Mesenchymal stem cell (in vitro differentiated cells and primary cell): ENCODE data around the gene C17orf113.

ENCODE experiments used
- DNase-seq: peaks from one replicate; pipeline ENCODE4 v3.0.0-alpha.2; 2013
- H2AFZ ChIP-seq: one replicate; pipeline ENCODE4 v1.6.1; 2013; ENCODE audit warnings: low read depth, mild to moderate bottlenecking, control low read depth, inconsistent platforms, low read length, moderate library complexity
- H2AK5ac ChIP-seq: 2 replicates; pipeline ENCODE4 v1.6.1; 2013; ENCODE audit warnings: low read length, moderate library complexity, mild to moderate bottlenecking, inconsistent platforms; ENCODE audit not compliant: severe bottlenecking
- H2BK120ac ChIP-seq: one replicate; pipeline ENCODE4 v1.6.1; 2013; ENCODE audit warnings: low read depth, mild to moderate bottlenecking, inconsistent platforms, low read length, moderate library complexity
- H2BK12ac ChIP-seq, 2 experiments: one replicate each; pipeline ENCODE4 v1.6.1; 2013; ENCODE audit warnings: inconsistent platforms in 2 of 2, low read length in 2 of 2, mild to moderate bottlenecking in 2 of 2, moderate library complexity in 2 of 2, control low read depth in 1 of 2
- H2BK15ac ChIP-seq: one replicate; pipeline ENCODE4 v1.6.1; 2013; ENCODE audit warnings: mild to moderate bottlenecking, low read depth, inconsistent platforms; ENCODE audit not compliant: poor library complexity, severe bottlenecking
- H2BK5ac ChIP-seq: 2 replicates; pipeline ENCODE4 v1.6.1; 2013; ENCODE audit warnings: low read depth, mild to moderate bottlenecking, low read length, control low read depth, inconsistent platforms; ENCODE audit not compliant: poor library complexity, severe bottlenecking
- H3K14ac ChIP-seq, 2 experiments: one replicate each; pipeline ENCODE4 v1.6.1; 2013; ENCODE audit warnings: inconsistent platforms in 2 of 2, low read length in 2 of 2, control low read depth in 1 of 2, mild to moderate bottlenecking in 1 of 2, moderate library complexity in 1 of 2
- H3K18ac ChIP-seq, 2 experiments: one replicate each; pipeline ENCODE4 v1.6.1; 2013; ENCODE audit warnings: inconsistent platforms in 2 of 2, low read length in 2 of 2, control low read depth in 1 of 2, low read depth in 1 of 2, mild to moderate bottlenecking in 1 of 2
- H3K23ac ChIP-seq, 2 experiments: one replicate each; pipeline ENCODE4 v1.6.1; 2013; ENCODE audit warnings: inconsistent platforms in 2 of 2, low read length in 2 of 2, mild to moderate bottlenecking in 2 of 2, moderate library complexity in 2 of 2, control low read depth in 1 of 2
- H3K27ac ChIP-seq: 2 replicates; pipeline ENCODE4 v1.5.1; 2013; ENCODE audit warnings: mild to moderate bottlenecking, moderate library complexity, low read length, control low read depth, inconsistent platforms; ENCODE audit not compliant: poor library complexity, severe bottlenecking
- H3K27me3 ChIP-seq, 2 experiments: 2 replicates each; pipeline versions ENCODE4 v1.6.1 to v1.7.0; 2013; ENCODE audit warnings: low read length in 2 of 2, mild to moderate bottlenecking in 2 of 2, moderate library complexity in 2 of 2, control low read depth in 1 of 2, inconsistent platforms in 1 of 2; ENCODE audit not compliant: control insufficient read depth in 1 of 2, insufficient read depth in 1 of 2
- H3K36me3 ChIP-seq, 2 experiments: 2 replicates each; pipeline versions ENCODE4 v1.6.1 to v1.7.0; 2013; ENCODE audit warnings: low read length in 2 of 2, control low read depth in 1 of 2, inconsistent platforms in 1 of 2, low read depth in 1 of 2, mild to moderate bottlenecking in 1 of 2; ENCODE audit not compliant: insufficient read depth in 2 of 2, control insufficient read depth in 1 of 2
- H3K4ac ChIP-seq, 2 experiments: one replicate each; pipeline ENCODE4 v1.6.1; 2013; ENCODE audit warnings: inconsistent platforms in 2 of 2, low read length in 2 of 2, mild to moderate bottlenecking in 2 of 2, moderate library complexity in 2 of 2, control low read depth in 1 of 2, low read depth in 1 of 2
- H3K4me1 ChIP-seq: 2 replicates; pipeline ENCODE4 v1.6.1; 2013; ENCODE audit warnings: low read depth, low read length, control low read depth; ENCODE audit not compliant: control insufficient read depth, insufficient read depth
- H3K4me2 ChIP-seq: 2 replicates; pipeline ENCODE4 v1.6.1; 2013; ENCODE audit warnings: low read length, mild to moderate bottlenecking, inconsistent platforms; ENCODE audit not compliant: poor library complexity, severe bottlenecking
- H3K4me3 ChIP-seq, 2 experiments: 2 replicates each; pipeline versions ENCODE4 v1.5.1 to v1.7.0; 2013; ENCODE audit warnings: low read length in 2 of 2, mild to moderate bottlenecking in 2 of 2, control low read depth in 1 of 2, low read depth in 1 of 2; ENCODE audit not compliant: insufficient read depth in 1 of 2
- H3K79me1 ChIP-seq: replicated peaks from 2 replicates; pipeline ENCODE4 v1.6.1; 2013; ENCODE audit warnings: mild to moderate bottlenecking, control low read depth, low read length, inconsistent platforms; ENCODE audit not compliant: poor library complexity, severe bottlenecking
- H3K9ac ChIP-seq: 2 replicates; pipeline ENCODE4 v1.7.0; 2013; ENCODE audit warnings: mild to moderate bottlenecking, low read length, moderate library complexity
- H3K9me3 ChIP-seq: 2 replicates; pipeline ENCODE4 v1.7.0; 2013; ENCODE audit warnings: mild to moderate bottlenecking, low read length; ENCODE audit not compliant: control insufficient read depth
- H4K8ac ChIP-seq: one replicate; pipeline ENCODE4 v1.6.1; 2013; ENCODE audit warnings: inconsistent platforms, mild to moderate bottlenecking, low read length, moderate library complexity
- H4K91ac ChIP-seq: one replicate; pipeline ENCODE4 v1.6.1; 2013; ENCODE audit warnings: mild to moderate bottlenecking, low read length, inconsistent platforms
- WGBS: methylation state at CpG from one replicate; pipeline ENCODE4 v1.1.7; 2013; ENCODE audit warnings: mixed read lengths; 5-methylcytosine and 5-hydroxymethylcytosine counted together

The C17orf113 gene

DNA sequence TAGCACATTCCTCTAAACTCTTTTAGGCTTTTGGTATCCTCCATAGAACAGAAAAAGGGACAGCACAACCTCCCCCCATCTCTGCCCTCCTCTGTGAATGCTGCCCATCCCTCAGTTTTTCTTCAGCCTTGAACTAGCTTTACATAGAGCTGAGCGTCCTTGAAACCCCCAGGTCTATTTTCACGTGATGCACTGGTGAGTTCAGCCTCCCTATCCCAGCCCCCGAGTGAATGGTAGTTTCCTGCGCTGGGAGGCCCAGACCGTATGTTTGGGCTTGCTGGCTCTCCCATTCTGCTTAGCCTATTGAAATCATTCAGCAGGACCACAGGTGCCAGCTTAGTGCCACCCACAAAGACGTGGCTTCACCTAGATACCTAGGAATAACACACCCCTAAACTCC lies 25.4 kb upstream of the C17orf113 start:
- Histone ChIP-seq H3K18ac (no peak overlapping the region), H2BK5ac (no peak overlapping the region)
- WGBS = 75% methylated on average over 6 of the region's 6 CpGs

DNA sequence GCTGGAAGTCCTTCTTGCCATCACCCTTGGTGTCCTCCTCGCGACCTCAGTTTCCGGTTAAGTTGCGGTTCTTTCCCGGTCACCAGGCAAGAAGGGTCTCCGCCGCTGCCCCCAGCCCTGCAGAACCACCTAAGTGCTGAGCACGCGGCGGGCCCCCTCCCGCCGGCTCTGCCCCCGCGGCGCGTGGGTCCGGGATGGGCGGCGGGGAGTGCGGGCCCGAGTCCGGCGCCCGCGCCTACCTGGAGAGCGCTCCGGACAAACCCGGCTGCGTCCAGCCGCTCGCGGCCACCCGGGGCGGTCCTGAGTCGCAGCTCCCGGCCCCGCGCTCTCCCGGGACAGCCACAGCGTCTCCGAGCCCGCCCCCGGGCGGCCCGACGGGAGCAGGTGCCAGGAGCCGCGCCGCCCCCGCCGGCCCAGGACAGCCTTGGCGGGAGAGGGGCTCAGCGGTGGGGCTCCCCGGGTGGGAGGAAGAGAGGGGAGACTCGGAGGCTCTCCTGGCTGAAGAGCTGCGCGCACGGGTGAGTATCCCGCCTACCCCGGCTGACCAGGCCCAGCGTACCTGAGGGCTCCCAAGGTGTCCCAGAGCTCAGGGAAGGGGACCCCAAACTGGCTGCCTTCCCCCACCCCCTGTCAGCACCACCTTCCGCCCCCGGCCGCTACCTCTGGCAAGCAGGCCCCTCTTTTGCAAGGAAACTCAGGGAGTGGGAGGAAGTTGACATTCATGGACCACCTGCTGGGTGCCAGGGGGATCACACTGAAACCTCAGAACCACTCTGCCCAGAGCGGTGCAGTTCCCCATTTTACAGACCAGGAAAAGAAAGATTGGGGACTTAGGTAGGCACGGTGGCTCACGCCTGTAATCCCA lies 22.2 kb upstream of the C17orf113 start:
- Histone ChIP-seq H3K14ac (no peak overlapping the region), H3K4ac (no peak overlapping the region), H3K27ac (no peak overlapping the region), H3K18ac (no peak overlapping the region), H3K27me3 (peaks cover 63 to 72% of the 10 kb centered on the region in 2 experiments), H3K4me1 (peaks cover 10% of the 10 kb centered on the region), H2BK5ac (no peak overlapping the region), H4K91ac (no peak overlapping the region), H3K36me3 (no peaks in the 10 kb centered on the region), H2BK120ac (no peak overlapping the region), H2BK15ac (no peak overlapping the region), H3K4me3 (peak overlapping the region in 1 of 2 experiments; percentile 0), H4K8ac (no peak overlapping the region), H3K4me2 (peak overlapping the region; percentile 87), H3K23ac (peak overlapping the region in 1 of 2 experiments; percentile 50), H2AK5ac (no peak overlapping the region), H3K9ac (no peak overlapping the region), H3K79me1 (no peaks in the 10 kb centered on the region), H3K9me3 (no peaks in the 10 kb centered on the region), H2AFZ (no peak overlapping the region), H2BK12ac (no peak overlapping the region)
- WGBS = 6% methylated on average over 42 of the region's 67 CpGs
- no peak for DNase-seq

More for the DNA sequence above, 25.4 kb upstream of the C17orf113 start:
- Histone ChIP-seq H3K23ac (no peak overlapping the region), H3K27ac (no peak overlapping the region), H4K8ac (no peak overlapping the region), H3K79me1 (no peaks in the 10 kb centered on the region), H3K4me1 (peaks cover 10% of the 10 kb centered on the region), H4K91ac (no peak overlapping the region), H2BK15ac (no peak overlapping the region), H3K9me3 (no peaks in the 10 kb centered on the region), H2BK12ac (no peak overlapping the region), H2BK120ac (no peak overlapping the region), H3K36me3 (no peaks in the 10 kb centered on the region), H2AK5ac (no peak overlapping the region), H3K4me3 (no peak overlapping the region), H3K27me3 (peaks cover 58 to 76% of the 10 kb centered on the region in 2 experiments), H2AFZ (no peak overlapping the region), H3K14ac (no peak overlapping the region), H3K4me2 (no peak overlapping the region), H3K9ac (no peak overlapping the region), H3K4ac (no peak overlapping the region)
- DNase-seq = no peak

DNA sequence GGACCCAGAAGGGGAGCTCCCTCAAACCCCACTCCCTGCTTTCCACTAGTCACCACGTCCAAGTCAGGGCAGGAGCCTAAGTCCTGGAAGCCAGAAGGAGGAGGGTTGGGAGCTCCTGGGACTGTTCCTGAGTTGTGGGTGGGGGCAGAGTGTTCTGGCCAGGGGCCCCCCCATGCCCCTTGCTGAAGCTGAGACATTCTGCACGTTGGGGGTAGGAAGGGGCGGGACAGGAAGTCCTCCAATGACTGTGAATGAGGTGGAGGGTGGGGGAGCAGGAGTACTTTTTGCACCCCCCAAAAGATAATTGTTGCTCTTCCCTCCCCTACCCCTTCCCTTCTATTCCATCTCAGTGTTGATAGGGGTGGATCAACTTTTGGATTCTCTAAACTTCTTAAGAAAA lies 21.4 kb upstream of the C17orf113 start:
- no peak for DNase-seq
- Histone ChIP-seq H2BK120ac (no peak overlapping the region), H3K9me3 (no peaks in the 10 kb centered on the region), H4K91ac (no peak overlapping the region), H2BK15ac (no peak overlapping the region), H3K4ac (no peak overlapping the region), H2AK5ac (no peak overlapping the region), H3K23ac (no peak overlapping the region), H3K9ac (no peak overlapping the region), H3K4me1 (peaks cover 10% of the 10 kb centered on the region), H3K18ac (no peak overlapping the region), H3K4me3 (no peak overlapping the region), H3K79me1 (no peaks in the 10 kb centered on the region), H2BK12ac (no peak overlapping the region), H3K14ac (no peak overlapping the region), H3K27ac (no peak overlapping the region), H4K8ac (no peak overlapping the region), H3K27me3 (peaks cover 59 to 71% of the 10 kb centered on the region in 2 experiments), H3K36me3 (no peaks in the 10 kb centered on the region), H3K4me2 (no peak overlapping the region), H2BK5ac (no peak overlapping the region), H2AFZ (no peak overlapping the region)
- WGBS = 50% methylated on average over 1 of the region's 3 CpGs

DNA sequence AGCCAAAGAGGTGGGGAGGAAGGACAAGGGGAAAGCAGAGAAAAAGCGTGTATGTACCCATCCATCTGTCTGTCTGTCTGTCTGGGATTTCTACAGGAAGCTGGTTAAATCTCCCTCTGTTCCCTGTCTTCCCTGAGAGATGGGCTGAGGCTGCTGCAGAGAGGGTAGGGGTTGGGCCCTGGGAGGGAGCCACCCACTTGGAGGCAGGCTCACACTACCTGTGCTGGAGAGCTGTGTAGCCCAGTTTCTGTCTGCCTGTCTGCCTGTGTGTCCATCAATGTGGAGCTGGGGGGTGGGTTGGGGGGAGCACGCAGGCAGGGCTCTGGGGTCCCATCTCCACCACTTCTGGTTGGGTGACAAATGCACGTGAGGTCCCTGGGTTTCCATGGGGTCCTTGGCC lies 18.6 kb upstream of the C17orf113 start:
- no peak overlapping the region for H2AK5ac ChIP-seq
- no peak overlapping the region for H2BK12ac ChIP-seq
- no peak overlapping the region for H3K23ac ChIP-seq
- no peak overlapping the region for H2BK5ac ChIP-seq
- DNase-seq = no peak
- H3K79me1 ChIP-seq = no peaks in the 10 kb centered on the region
- no peak overlapping the region for H4K8ac ChIP-seq
- peak overlapping the region; percentile 21 for H2BK15ac ChIP-seq
- no peaks in the 10 kb centered on the region for H3K36me3 ChIP-seq
- no peak overlapping the region for H2AFZ ChIP-seq
- WGBS = 74% methylated on average over 3 of the region's 3 CpGs
- H3K4me3 ChIP-seq = no peak overlapping the region
- peaks cover 11% of the 10 kb centered on the region for H3K4me1 ChIP-seq
- H3K14ac ChIP-seq = no peak overlapping the region
- H3K9ac ChIP-seq = no peak overlapping the region
- H3K27me3 ChIP-seq = peaks cover 48 to 76% of the 10 kb centered on the region in 2 experiments
- no peaks in the 10 kb centered on the region for H3K9me3 ChIP-seq
- H3K4me2 ChIP-seq = no peak overlapping the region
- no peak overlapping the region for H3K27ac ChIP-seq
- H4K91ac ChIP-seq = no peak overlapping the region
- no peak overlapping the region for H3K18ac ChIP-seq
- no peak overlapping the region for H3K4ac ChIP-seq
- no peak overlapping the region for H2BK120ac ChIP-seq
